Measurements from ENCODE around the gene TOR1AIP2.

The TOR1AIP2 gene

DNA sequence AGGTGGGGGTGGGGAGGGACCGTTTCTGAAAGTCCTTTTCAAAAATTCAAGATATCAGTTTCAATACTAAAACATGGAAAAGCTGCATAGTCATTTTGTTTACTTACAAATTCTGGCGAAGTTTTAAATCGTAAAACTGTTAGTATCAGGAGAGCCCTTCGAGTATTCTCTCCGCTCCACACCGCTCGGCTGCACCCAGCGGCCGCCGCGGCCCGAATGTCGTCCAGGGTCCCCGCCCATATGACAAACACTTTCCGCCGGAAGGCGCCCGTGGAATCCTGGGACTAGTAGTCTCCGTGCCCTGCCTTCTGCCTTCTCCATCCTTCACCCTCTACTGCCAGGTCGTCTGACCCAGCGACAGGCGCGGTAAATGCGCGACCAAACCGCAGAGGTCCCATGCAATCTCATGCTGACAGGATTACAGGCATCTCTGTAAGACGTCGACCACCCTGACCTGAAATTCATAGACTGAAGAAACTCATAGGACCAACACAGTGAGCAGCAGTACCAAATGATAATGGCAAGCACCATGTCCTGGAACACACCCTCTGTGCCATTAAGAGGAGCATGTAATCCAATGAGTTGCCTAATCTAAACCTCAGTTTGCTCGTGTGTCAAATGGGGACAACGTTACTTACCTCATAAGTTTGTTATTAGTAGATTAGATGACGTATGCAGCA lies at the start of gene TOR1AIP2:
Gene TOR1AIP2 (minus strand): TSS at position 218 of the 680 bp plus-strand sequence. CDS start 25,138 bp downstream, outside the sequence.
- DNase-seq (ENCODE audit: low read depth in 2 of 2): peak; percentile 74 to 77

- no peak for DNase-seq (ENCODE audit: low read depth in 2 of 2)
Observed at GRCh38 chr1:179926850-179927205, 49.2 kb upstream of the TOR1AIP2 start.

- no peak for DNase-seq (ENCODE audit: low read depth in 2 of 2)
Observed at GRCh38 chr1:179925922-179926849, 48.6 kb upstream of the TOR1AIP2 start.

GRCh38 chr1:179925302-179925701 lies 47.7 kb upstream of the TOR1AIP2 start:
- DNase-seq (ENCODE audit: low read depth in 2 of 2): no peak

DNA sequence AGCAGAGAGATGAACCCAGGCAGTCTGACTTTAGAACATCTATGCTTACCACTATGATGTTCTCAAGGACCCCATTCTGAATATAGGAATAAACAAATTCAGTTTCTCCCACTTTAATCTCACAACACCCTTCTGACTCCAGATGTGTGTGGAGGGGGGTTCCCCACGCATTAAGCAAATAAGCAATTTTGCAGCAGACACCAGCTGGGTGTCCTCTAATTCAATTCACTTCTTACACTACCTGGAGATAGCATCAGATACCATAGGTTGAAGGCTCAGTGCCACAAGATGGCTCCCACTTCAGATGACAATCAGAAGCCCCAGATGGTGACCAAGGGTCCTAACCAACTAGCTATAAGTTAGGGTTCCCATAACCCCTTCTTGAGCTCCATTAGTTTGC lies 46.7 kb upstream of the TOR1AIP2 start:
- DNase-seq (ENCODE audit: low read depth in 2 of 2): no peak

- no peak for DNase-seq (ENCODE audit: low read depth in 2 of 2)
Observed at GRCh38 chr1:179923029-179923428, 45.4 kb upstream of the TOR1AIP2 start.

DNA sequence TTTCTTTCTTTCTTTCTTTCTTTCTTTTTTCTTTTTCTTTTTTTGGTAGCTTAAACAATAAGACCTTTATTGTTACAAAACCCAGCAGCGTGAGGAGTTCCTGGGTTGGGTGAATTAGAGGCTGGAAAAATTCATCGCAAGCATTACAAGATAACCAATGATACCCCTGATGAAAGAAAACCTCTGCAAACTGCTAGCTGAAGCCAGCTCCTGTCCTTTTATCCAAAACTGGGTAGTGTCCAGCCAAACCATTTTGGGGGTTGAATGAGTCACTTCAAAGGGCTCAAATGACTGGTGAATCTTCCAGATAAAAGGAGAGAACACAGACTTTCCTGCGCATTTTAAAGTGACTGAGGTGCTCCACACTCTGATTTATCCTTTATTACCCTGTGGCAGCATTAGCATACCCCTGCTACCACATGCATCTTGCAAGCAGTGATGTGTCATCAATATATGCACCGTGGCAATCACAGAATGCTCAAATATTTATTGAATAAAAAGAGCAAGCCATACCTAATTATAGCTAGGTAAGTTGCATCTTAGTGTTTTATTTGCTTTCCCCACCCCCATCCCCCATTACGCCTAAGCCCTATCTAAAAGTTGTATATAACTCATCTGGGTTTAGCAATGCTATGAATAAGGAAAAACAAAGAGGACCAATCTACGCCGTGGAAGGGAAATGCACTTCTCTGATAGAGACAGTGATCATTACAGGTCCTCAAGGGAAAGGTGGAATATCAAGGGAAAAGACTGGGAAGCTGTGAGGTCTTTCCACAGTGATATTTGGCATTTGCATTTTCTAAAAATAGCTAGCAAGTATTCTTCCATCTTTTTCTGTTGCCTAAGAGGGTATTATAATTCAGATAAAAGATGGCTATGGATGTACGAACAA lies 44.6 kb upstream of the TOR1AIP2 start:
- no peak for DNase-seq (ENCODE audit: low read depth in 2 of 2)

- no peak for DNase-seq (ENCODE audit: low read depth in 2 of 2)
Observed at GRCh38 chr1:179921472-179921871, 43.9 kb upstream of the TOR1AIP2 start.

GRCh38 chr1:179917601-179918429 lies 40.2 kb upstream of the TOR1AIP2 start:
- DNase-seq (ENCODE audit: low read depth in 2 of 2): no peak

DNA sequence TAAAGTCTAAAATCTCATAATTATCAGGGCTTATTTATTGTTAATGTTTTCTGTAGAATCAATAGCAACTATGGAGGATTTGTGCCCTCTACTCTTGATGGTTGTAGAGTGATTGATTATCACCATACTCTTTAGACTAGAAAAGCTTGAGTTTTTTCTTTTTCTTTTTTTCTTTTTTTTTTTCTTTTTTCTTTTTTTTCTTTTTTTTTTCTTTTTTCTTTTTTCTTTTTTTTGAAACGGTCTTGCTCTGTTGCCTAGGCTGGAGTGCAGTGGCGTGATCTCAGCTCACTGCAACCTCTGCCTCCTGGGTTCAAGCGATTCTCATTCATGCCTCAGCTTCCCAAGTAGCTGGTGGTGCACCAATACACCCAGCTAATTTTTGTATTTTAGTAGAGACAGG lies 34.2 kb upstream of the TOR1AIP2 start:
- DNase-seq (ENCODE audit: low read depth in 2 of 2): no peak

DNA sequence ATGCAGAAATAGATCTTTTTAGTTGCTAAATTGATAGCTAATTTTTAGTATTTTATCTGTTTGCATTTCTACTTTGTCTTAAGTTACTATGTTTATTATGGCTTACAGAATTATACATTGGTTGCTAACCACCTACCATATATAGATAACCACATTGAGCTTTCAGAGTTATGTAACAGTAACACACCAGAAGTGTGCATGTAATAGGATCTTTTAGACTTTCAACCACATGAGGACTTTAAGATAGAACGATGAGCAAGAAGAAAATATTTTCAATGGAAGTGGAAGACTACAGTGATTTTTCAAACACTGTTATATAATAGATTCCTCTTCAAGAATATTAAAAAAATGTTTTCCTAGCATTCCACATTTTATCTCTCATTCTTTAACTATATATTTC lies 33.3 kb upstream of the TOR1AIP2 start:
- DNase-seq (ENCODE audit: low read depth in 2 of 2): no peak

- no peak for DNase-seq (ENCODE audit: low read depth in 2 of 2)
Observed at GRCh38 chr1:179889589-179889988, 12.0 kb upstream of the TOR1AIP2 start.

DNA sequence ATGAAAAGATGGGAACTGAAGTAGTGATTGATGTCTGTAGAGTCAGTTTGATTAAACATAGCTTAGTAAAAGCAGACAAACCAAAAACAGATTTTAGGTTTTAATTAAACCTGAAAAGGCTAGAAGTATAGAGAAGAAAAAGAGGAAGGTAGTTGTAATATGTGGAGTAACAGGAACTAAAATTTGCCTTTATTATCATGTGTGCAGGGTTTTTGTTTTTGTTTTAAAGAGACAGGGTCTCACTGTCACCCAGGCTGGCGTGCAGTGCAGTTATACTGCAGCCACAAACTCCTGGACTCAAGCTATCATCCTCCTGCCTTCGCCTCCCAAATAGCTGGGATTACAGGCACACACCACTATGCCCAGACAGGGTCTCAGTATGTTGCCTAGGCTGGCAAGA lies 10.5 kb upstream of the TOR1AIP2 start:
- no peak for DNase-seq (ENCODE audit: low read depth in 2 of 2)

- DNase-seq (ENCODE audit: low read depth in 2 of 2): peak in 1 of 2 donors; percentile 68
Observed at GRCh38 chr1:179883745-179884138, 6.1 kb upstream of the TOR1AIP2 start.

DNA sequence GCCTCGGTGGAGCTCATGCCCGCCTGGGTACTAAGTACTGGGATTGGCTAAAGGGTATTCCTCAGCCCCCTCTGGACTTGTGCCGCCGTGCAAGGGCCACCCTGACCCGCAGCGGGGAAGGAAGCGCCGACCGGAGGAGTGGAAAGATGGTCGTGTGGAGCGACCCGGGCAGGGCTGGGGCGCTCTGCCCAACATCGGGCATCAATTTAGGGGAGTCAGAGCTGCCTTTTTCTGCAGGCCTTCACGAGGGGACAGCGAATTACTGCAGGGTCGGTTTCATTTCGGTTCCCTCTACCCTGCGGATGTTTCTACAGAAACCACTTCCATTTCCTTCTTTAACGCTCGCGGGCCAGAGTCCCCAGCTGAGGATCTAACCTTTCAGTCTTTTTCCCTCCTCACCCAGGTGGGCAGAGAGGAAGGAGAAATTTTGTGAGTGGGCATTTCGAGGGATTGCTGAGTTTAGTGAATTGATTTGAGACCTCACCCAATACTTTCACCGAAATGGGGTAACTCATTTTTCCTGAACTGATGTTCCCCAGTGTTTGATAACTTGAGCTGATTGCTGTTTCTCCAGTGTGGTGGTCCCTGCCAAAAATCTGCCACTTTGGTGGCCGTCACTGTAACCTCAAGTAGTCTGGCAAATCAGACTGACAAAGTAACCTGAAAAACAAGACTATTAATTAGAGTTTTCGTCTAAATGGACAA lies 5.6 kb upstream of the TOR1AIP2 start:
- DNase-seq (ENCODE audit: low read depth in 2 of 2): peak in 1 of 2 donors; percentile 4

DNA sequence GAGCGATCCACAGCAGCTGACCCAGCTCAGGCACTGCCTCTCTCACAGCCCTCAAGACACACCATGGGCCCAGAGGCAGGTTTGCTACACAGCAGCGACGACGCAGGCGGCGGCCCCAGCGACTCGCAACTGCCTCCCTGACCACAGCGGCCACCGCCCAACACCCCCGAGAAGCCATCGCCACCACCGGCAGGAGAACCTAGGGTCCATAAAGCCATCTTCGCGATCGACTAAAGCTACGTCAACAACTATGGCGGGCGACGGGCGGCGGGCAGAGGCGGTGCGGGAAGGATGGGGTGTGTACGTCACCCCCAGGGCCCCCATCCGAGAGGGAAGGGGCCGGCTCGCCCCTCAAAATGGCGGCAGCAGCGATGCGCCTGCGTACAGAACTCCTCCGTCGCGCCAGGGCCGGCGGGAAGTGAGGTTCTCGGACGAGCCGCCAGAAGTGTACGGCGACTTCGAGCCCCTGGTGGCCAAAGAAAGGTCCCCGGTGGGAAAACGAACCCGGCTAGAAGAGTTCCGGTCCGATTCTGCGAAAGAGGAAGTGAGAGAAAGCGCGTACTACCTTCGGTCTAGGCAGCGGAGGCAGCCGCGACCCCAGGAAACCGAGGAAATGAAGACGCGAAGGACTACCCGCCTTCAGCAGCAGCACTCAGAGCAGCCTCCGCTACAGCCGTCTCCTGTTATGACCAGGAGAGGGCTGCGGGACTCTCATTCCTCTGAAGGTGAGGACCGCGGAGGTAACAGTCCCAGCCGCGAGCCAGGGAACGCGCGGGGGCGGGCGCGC lies 4.8 kb upstream of the TOR1AIP2 start, which contains the start of gene TOR1AIP1:
Gene TOR1AIP1 (plus strand): TSS at position 33 of the 787 bp plus-strand sequence. CDS start 218 bp downstream, at position 251.
- DNase-seq (ENCODE audit: low read depth in 2 of 2): peak; percentile 92 to 95

- no peak for DNase-seq (ENCODE audit: low read depth in 2 of 2)
Observed at GRCh38 chr1:179881642-179882252, 4.1 kb upstream of the TOR1AIP2 start.

- DNase-seq (ENCODE audit: low read depth in 2 of 2): no peak
Observed at GRCh38 chr1:179879797-179880196, 2.2 kb upstream of the TOR1AIP2 start.

GRCh38 chr1:179876300-179876715 lies 1.3 kb downstream of the TOR1AIP2 start:
- DNase-seq (ENCODE audit: low read depth in 2 of 2): no peak

All from stimulated activated CD8-positive, alpha-beta memory T cell treated with anti-CD3 and anti-CD28 coated beads, Interleukin-15, amount 100 ng/mL, for 4 hours (primary cell).